ENCODE measurements around the gene CHPF2.
A peak's percentile ranks its signal among the peaks of the same experiment; 100 is the strongest.

CHPF2 gene

GRCh38 chr7:151274936-151275812 lies 42.9 kb downstream of the CHPF2 start:
- Histone ChIP-seq H3K9me3 (no peaks in the 10 kb centered on the region), H3K4me3 (ENCODE audit: low read depth, low read length) (no peak overlapping the region), H3K4me1 (peaks cover 5% of the 10 kb centered on the region), H3K36me3 (no peaks in the 10 kb centered on the region), H3K27me3 (peaks cover 3% of the 10 kb centered on the region; the same call in 1 of the 2 replicates)
- no peak for TF ChIP-seq CTCF (IDR thresholded peaks at IDR 0.05; ENCODE audit: low read depth, low read length)
- DNase-seq, result no peak

- H3K27me3 ChIP-seq, result peaks cover 3% of the 10 kb centered on the region; the same call in 1 of the 2 replicates
- H3K4me1 ChIP-seq, result peaks cover 5% of the 10 kb centered on the region
- no peak for DNase-seq
- no peak overlapping the region for H3K4me3 ChIP-seq (ENCODE audit: low read depth, low read length)
- H3K36me3 ChIP-seq, result no peaks in the 10 kb centered on the region
- TF ChIP-seq CTCF (IDR thresholded peaks at IDR 0.05; ENCODE audit: low read depth, low read length), result no peak
- no peaks in the 10 kb centered on the region for H3K9me3 ChIP-seq
Measured at GRCh38 chr7:151275813-151276577, 43.7 kb downstream of the CHPF2 start.

GRCh38 chr7:151276666-151277590 lies 44.6 kb downstream of the CHPF2 start:
- DNase-seq, result peak; percentile 70
- H3K4me3 ChIP-seq (ENCODE audit: low read depth, low read length), result peak overlapping the region; percentile 26; the same call in 1 of the 2 replicates
- no peaks in the 10 kb centered on the region for H3K9me3 ChIP-seq
- TF ChIP-seq CTCF (IDR thresholded peaks at IDR 0.05; ENCODE audit: low read depth, low read length), result no peak
- H3K36me3 ChIP-seq, result no peaks in the 10 kb centered on the region
- peaks cover 3% of the 10 kb centered on the region; the same call in 1 of the 2 replicates for H3K27me3 ChIP-seq
- peaks cover 3% of the 10 kb centered on the region for H3K4me1 ChIP-seq

- Histone ChIP-seq H3K4me1 (no peaks in the 10 kb centered on the region), H3K4me3 (ENCODE audit: low read depth, low read length) (no peak overlapping the region), H3K36me3 (no peaks in the 10 kb centered on the region), H3K9me3 (no peaks in the 10 kb centered on the region), H3K27me3 (peaks cover 3% of the 10 kb centered on the region; the same call in 1 of the 2 replicates)
- TF ChIP-seq CTCF (IDR thresholded peaks at IDR 0.05; ENCODE audit: low read depth, low read length), result no peak
- DNase-seq, result no peak
Measured at GRCh38 chr7:151277631-151278030, 45.3 kb downstream of the CHPF2 start.

GRCh38 chr7:151278949-151279348 lies 46.7 kb downstream of the CHPF2 start:
- Histone ChIP-seq H3K36me3 (no peaks in the 10 kb centered on the region), H3K4me3 (ENCODE audit: low read depth, low read length) (no peak overlapping the region), H3K4me1 (no peaks in the 10 kb centered on the region), H3K27me3 (peaks cover 3% of the 10 kb centered on the region), H3K9me3 (peaks cover 4% of the 10 kb centered on the region)
- no peak for TF ChIP-seq CTCF (IDR thresholded peaks at IDR 0.05; ENCODE audit: low read depth, low read length)
- DNase-seq, result no peak
